Hepatocyte (in vitro differentiated cells): ENCODE measurements around the gene ZNF692.

ENCODE experiments used
- CTCF ChIP-seq: fragments of 200-600 bp; sonication (generic); IDR thresholded peaks from 2 replicates; pipeline ENCODE4 v1.5.1; 2016; ENCODE audit warnings: antibody characterized with exemption, mild to moderate bottlenecking; ENCODE audit not compliant: poor library complexity
- EZH2 ChIP-seq: fragments of 200-600 bp; sonication (generic); IDR thresholded peaks from 2 replicates; pipeline ENCODE4 v1.6.1; 2016; ENCODE audit warnings: antibody characterized with exemption, mild to moderate bottlenecking, borderline replicate concordance
- EZH2phosphoT487 ChIP-seq: fragments of 200-600 bp; sonication (generic); IDR thresholded peaks from one replicate; pipeline ENCODE4 v1.6.1; 2018; ENCODE audit warnings: antibody characterized with exemption, mild to moderate bottlenecking, low read depth, moderate library complexity; ENCODE audit not compliant: unreplicated experiment, severe bottlenecking

- TF ChIP-seq CTCF (no peak), EZH2 (no peak), EZH2phosphoT487 (no peak)
Measured at GRCh38 chr1:248821101-248821500, 37.8 kb downstream of the ZNF692 start.
